ENCODE measurements around the gene MT1M. TPM values are rescaled to one million over a fixed set of nuclear protein-coding genes. Genes with fewer than 3 reads are reported as not detected.

The MT1M gene
- total and polyA plus RNA-seq, 2 of the 8 experiments (the other 6 are each of a cell fraction or from before 2014, with no cell fraction given), result 2.1 TPM; not detected in 1

GRCh38 chr16:56679078-56679730 is 46.7 kb downstream of the MT1M start:
- H4K8ac ChIP-seq (ENCODE audit: extremely low read depth, insufficient read depth, low read length), result no peak overlapping the region
- 83% methylated on average over 3 of the region's 3 CpGs; no CpG with 5 or more reads in 1 of the 2 experiments for WGBS, 2 experiments (ENCODE audit: extremely low coverage in 1 of 2, insufficient coverage in 1 of 2, insufficient read length in 1 of 2, insufficient replicate concordance in 2 of 2, low coverage in 1 of 2, low lambda C conversion rate in 2 of 2, missing lambda C conversion rate in 1 of 2)
- H4K5ac ChIP-seq (ENCODE audit: insufficient read length, low read depth, low read length), result no peak overlapping the region
- peaks cover 0 to 1% of the 10 kb centered on the region in 2 experiments for H4K20me1 ChIP-seq (replicated peaks in 1 of 2; ENCODE audit: control insufficient read depth in 1 of 2, insufficient read depth in 2 of 2, low read length in 2 of 2)
- H3K27ac ChIP-seq (ENCODE audit: low read depth, low read length), result no peak overlapping the region
- H2BK120ac ChIP-seq (replicated peaks; ENCODE audit: low read depth, low read length), result no peak overlapping the region
- no peaks in the 10 kb centered on the region for H3K9me3 ChIP-seq (ENCODE audit: insufficient read depth in 2 of 2, low read depth in 1 of 2, low read length in 1 of 2)
- H3K79me1 ChIP-seq (ENCODE audit: low read depth, low read length), result no peaks in the 10 kb centered on the region; the same call in 1 of the 2 replicates
- H3K4me3 ChIP-seq (ENCODE audit: extremely low read depth in 1 of 4, insufficient read depth in 2 of 4, low read depth in 3 of 4, low read length in 4 of 4), result no peak overlapping the region
- DNase-seq (ENCODE audit: low read depth in 1 of 2, low spot score in 2 of 2) (no peak), FAIRE-seq (no peak)
- no peak overlapping the region for H3K4me2 ChIP-seq (ENCODE audit: insufficient read depth in 1 of 2, low read depth in 2 of 2, low read length in 2 of 2)
- H3K56ac ChIP-seq (replicated peaks; ENCODE audit: insufficient read length, low read depth, low read length), result no peak overlapping the region
- H3K79me2 ChIP-seq (ENCODE audit: control insufficient read depth in 1 of 2, insufficient read depth in 2 of 2, low read length in 2 of 2), result no peaks in the 10 kb centered on the region
- TF ChIP-seq BCL11A (IDR thresholded peaks at IDR 0.05; ENCODE audit: low read depth in 2 of 2, low read length in 2 of 2) (no peak), YY1 (IDR thresholded peaks at IDR 0.05; ENCODE audit: low read depth, low read length) (no peak), ASH2L (IDR thresholded peaks at IDR 0.05; ENCODE audit: low read length) (no peak), SP2 (IDR thresholded peaks at IDR 0.05; ENCODE audit: low read length) (no peak), KDM1A (IDR thresholded peaks at IDR 0.05; ENCODE audit: borderline replicate concordance, low read length) (no peak), POU5F1 (IDR thresholded peaks at IDR 0.05; ENCODE audit: low read depth, low read length) (no peak), EZH2 (IDR thresholded peaks at IDR 0.05; ENCODE audit: low read depth, low read length, severe bottlenecking) (no peak), GABPA (IDR thresholded peaks at IDR 0.05; ENCODE audit: borderline replicate concordance, insufficient read depth, low read length) (no peak), POLR2A (IDR thresholded peaks at IDR 0.05; ENCODE audit: control extremely low read depth in 1 of 2, low read depth in 2 of 2, low read length in 2 of 2) (no peak)
- H3K23ac ChIP-seq (ENCODE audit: insufficient read length), result no peak overlapping the region
- no peak overlapping the region for H2BK20ac ChIP-seq (ENCODE audit: low read length)
- H2BK15ac ChIP-seq (ENCODE audit: low read length), result no peak overlapping the region
- H2AFZ ChIP-seq (ENCODE audit: low read length), result no peak overlapping the region
- H2AK5ac ChIP-seq (ENCODE audit: low read depth, low read length), result no peak overlapping the region
- H3K36me3 ChIP-seq (ENCODE audit: control insufficient read depth in 2 of 4, insufficient read depth in 4 of 4, low read length in 3 of 4), result peaks cover 0 to 3% (median 0%) of the 10 kb centered on the region in 4 experiments; a peak in 1 of 8 replicates
- H3K4me1 ChIP-seq (replicated peaks in 1 of 4; ENCODE audit: control insufficient read depth in 3 of 4, insufficient read depth in 4 of 4, low read length in 3 of 4), result peaks cover 0 to 32% (median 12%) of the 10 kb centered on the region in 4 experiments; a peak in 6 of 7 replicates
- H3K23me2 ChIP-seq (ENCODE audit: low read depth, low read length), result peaks cover 10% of the 10 kb centered on the region
- H3K18ac ChIP-seq (ENCODE audit: extremely low read depth, low read length), result no peak overlapping the region
- H2BK5ac ChIP-seq (ENCODE audit: low read depth, low read length), result no peak overlapping the region
- H4K91ac ChIP-seq (replicated peaks; ENCODE audit: insufficient read length, low read length), result no peak overlapping the region
- H3K9ac ChIP-seq (replicated peaks in 1 of 4; ENCODE audit: extremely low read depth in 1 of 4, low read depth in 3 of 4, low read length in 3 of 4), result no peak overlapping the region
- H3K14ac ChIP-seq (ENCODE audit: insufficient read length), result no peak overlapping the region
- H2BK12ac ChIP-seq (ENCODE audit: low read depth, low read length), result no peak overlapping the region
- peaks cover 0 to 61% (median 34%) of the 10 kb centered on the region in 4 experiments; a peak in 5 of 7 replicates for H3K27me3 ChIP-seq (replicated peaks in 1 of 4; ENCODE audit: control insufficient read depth in 3 of 4, extremely low read depth in 1 of 4, insufficient read depth in 3 of 4, low read length in 3 of 4)
- POLR2A ChIA-PET (ENCODE audit: partially characterized antibody), result interaction anchor here (1.0 to 12.9 kb wide), 3 partner anchors 11 to 54 kb away, joined by 4 to 205 read pairs (median 6); partner anchors contain the start of genes MT1E, MT1G and MT1H
- H3K4ac ChIP-seq (replicated peaks; ENCODE audit: insufficient read length, low read depth, low read length), result no peak overlapping the region
- CTCF ChIA-PET (ENCODE audit: partially characterized antibody), result interaction anchor here (0.6 to 6.0 kb wide), 6 partner anchors 9 to 989 kb away, joined by 3 to 57 read pairs (median 6); partner anchors contain the start of gene MT1H

Data from H1 (cell line).